NK-92 treated with Interleukin-12 subunit alpha and Interleukin-12 subunit beta, amount 100 ng/mL, for 24 hours (cell line): ENCODE data around the gene MBD5.

Experiments used
- DNase-seq: peaks from one replicate; lab custom pipeline; 2025; lab: John Stamatoyannopoulos, UW

MBD5 gene

GRCh38 chr2:148023861-148024260 lies 3.0 kb downstream of the MBD5 start:
- no peak for DNase-seq

DNA sequence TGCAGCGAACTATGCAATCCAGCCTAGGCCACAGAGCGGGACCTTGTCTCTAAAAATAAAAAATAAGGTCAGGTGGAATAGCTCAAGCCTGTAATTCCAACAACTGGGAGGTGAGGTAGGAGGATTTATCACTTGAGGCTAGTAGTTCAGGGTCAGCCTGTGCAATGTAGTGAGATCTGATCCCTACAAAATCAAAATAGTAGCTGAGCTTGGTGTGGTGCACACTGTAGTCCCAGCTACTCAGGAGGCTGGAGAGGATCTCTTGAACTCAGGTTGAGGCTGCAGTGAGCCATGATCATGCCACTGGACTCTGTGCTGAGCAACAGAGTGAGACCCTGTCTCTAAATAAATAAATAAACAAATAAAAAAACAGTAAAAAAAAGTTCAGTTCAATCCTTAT lies 5.7 kb downstream of the MBD5 start:
- no peak for DNase-seq

DNA sequence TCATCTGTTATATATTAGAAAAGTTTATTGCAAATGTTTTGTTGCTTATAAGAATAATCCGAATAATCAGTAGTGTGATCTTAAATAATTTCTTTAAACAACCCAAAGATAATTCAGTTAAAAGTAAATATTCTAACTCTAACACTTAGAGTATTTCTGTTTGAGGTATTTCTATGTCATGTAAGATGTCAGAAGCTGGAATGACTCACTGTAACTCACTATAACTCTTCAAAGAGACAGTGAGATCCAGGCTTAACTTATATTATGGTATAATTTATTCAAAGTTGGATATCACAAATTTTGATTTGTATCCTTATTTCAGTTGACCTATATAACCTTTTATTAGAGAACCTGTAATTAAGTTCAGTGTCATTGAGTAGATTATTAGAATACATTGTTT lies 6.9 kb downstream of the MBD5 start:
- no peak for DNase-seq

DNA sequence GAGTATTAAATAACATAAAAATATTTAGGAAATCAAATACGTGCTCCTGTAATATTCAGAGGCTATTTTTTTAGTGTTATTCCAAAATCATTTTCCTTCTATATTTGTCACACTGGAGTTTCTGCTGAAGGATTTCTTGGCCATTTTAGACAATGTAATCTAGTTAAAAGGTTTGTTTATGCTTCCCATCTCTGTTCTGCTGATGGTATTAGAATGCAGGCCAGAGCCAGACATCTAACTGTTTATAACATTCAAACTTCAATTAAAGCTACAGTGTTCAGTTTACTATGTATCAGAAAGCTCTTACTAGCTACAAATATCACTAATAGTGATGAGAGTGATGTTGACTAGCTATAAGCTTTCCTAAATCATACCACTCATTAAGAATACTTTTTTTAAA lies 7.9 kb downstream of the MBD5 start:
- no peak for DNase-seq

DNA sequence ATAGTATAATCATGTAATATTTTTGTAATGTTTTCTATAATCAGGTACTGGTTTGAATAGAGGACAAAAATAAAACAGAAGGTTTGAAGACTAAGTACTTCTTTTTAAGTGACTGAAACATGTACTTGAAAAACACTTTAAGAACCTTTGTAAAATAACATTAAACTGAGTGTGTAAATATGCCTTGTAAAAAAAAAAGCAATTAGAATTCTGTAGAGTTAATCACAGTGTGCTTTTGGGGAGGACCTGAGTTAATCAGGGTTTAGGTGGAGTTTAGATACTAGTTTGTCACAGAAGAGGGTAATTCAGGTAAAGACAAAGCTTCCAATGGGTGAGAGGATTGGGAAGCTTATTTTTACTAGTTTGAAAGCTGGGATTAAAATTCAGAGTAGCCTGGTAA lies 10.3 kb downstream of the MBD5 start:
- no peak for DNase-seq

- no peak for DNase-seq
Measured at GRCh38 chr2:148032215-148032614, 11.3 kb downstream of the MBD5 start.

DNA sequence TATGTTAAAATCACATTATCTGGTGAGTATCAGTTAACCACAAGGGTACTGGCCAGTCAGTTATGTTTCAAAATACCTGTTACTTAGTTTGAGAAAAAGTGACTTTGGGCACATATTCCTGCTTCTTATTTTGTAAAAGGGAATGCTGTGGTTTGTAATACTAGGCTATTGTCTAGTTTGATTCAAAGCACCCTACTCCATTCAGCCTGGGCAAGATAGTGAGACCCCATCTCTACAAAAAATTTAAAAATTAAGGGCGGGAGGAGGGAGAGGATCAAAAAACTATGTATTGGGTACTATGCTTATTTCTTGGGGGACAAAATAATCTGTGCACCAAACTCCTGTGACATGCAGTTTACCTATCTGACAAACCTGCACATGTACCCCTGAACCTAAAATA lies 18.9 kb downstream of the MBD5 start:
- DNase-seq = no peak

DNA sequence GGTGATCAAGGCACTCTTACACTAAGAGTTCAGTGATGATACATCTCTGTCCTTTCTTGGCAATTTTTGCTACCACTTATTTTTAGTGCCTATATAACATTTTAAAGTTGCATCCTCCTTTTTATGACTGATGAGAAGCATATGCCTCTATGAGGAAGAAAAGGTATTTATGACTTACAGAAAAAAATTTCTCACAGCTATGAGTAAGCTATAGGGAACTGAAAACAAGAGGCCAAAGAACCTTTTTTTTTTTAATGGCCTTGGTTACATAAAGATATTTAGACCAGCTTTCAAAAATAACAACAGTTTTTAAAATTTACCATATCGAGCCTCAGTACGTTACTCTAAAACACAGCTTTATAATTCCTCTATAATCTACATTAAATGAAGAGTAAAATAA lies 21.3 kb downstream of the MBD5 start:
- DNase-seq = no peak

GRCh38 chr2:148044322-148044721 lies 23.4 kb downstream of the MBD5 start:
- no peak for DNase-seq

- DNase-seq = no peak
Measured at GRCh38 chr2:148046802-148047201, 25.9 kb downstream of the MBD5 start.

- DNase-seq = no peak
Measured at GRCh38 chr2:148048475-148049221, 27.8 kb downstream of the MBD5 start.

DNA sequence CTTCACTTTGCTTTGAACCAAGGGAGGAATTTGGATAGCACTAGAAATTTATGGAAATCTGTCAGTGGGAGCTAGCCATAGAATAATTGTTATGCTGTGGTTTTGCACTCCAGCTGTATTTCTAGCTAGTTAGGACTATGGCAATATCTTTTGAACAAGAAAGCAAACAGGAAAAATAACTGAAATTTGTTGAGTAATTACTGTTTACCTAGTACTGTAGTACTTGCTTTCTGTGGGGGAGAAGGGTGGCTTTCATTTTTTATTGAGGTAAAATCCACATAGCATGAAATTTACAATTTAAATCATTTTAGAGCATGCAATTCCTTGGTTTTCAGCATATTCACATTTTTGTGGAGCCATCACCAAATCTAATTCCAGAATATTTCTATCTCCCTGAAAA lies 28.4 kb downstream of the MBD5 start:
- no peak for DNase-seq

GRCh38 chr2:148052687-148053086 lies 31.8 kb downstream of the MBD5 start:
- DNase-seq = no peak

- no peak for DNase-seq
Measured at GRCh38 chr2:148058641-148059040, 37.8 kb downstream of the MBD5 start.

GRCh38 chr2:148063633-148064032 lies 42.7 kb downstream of the MBD5 start:
- no peak for DNase-seq

- DNase-seq = no peak
Measured at GRCh38 chr2:148065936-148066335, 45.0 kb downstream of the MBD5 start.

GRCh38 chr2:148067801-148068200 lies 46.9 kb downstream of the MBD5 start:
- no peak for DNase-seq

GRCh38 chr2:148071351-148071750 lies 50.5 kb downstream of the MBD5 start:
- no peak for DNase-seq

- no peak for DNase-seq
Measured at GRCh38 chr2:148096012-148096411, 75.1 kb downstream of the MBD5 start.

- DNase-seq = no peak
Measured at GRCh38 chr2:148102641-148103040, 81.8 kb downstream of the MBD5 start.

- no peak for DNase-seq
Measured at GRCh38 chr2:148103946-148104345, 83.1 kb downstream of the MBD5 start.

DNA sequence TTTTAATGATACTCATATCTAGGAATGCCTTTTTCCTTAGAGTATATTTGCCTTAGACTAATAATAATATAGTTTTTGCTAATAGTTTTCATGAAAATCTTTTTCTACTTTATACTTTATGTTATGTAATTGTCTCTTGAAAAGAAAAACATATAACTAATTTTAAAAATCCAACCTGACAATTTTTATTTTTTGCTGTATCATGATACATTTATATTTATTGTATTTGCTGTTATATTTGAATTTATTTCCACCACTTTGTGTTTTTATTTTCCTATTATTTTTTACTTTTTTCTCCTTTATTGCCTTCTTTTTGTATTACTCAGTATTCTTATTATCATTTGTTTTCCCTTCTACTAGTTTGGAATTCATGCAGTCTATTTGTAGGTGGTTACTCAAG lies 85.4 kb downstream of the MBD5 start:
- DNase-seq = no peak

- DNase-seq = no peak
Measured at GRCh38 chr2:148108385-148108784, 87.5 kb downstream of the MBD5 start.

DNA sequence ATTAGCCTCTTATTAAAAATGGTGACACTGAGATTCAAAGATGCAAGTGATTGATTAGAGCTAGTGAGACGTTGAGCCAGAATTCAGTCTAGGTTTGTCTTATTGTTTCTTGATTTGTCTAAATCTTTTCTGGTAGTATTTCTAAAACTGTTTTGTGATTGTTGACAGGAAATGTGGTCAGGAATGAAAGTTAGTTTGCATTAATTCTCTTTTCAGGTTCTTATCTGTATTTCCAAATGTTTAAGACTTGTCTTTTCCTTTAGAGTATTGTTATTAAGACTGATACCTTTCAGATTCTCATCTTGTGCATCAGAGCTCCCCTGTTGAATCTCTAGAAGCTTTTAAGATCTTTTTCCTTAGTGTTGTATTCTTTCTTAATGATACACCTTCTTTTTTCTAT lies 89.3 kb downstream of the MBD5 start:
- DNase-seq = no peak

DNA sequence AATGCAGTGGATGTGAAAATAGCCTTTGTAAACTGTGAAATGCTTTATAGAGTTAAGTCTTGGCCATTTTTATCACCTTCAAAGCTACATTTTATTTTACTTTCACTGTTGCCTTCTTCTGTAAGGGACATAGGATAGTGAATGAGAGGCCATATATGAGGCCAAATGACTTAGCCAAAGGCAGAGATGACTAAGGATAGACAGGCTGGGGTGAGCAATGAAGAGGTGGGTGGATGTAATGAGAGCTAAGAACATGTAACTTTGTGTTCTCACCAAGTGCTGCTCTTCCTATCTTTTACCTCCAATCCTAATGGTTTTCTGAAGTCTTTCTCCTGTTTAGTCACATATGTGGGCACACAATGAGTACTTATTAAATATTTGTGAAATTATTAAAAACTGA lies 101.9 kb downstream of the MBD5 start:
- no peak for DNase-seq
